Activated CD8-positive, alpha-beta memory T cell treated with anti-CD3 and anti-CD28 coated beads for 24 hours (primary cell): ENCODE measurements around the gene RPS6KB1.
A peak's percentile ranks its signal among the peaks of the same experiment; 100 is the strongest.
"Not testable (repeated sequence)": the region's sequence is repeated elsewhere in the genome, so short reads cannot be mapped to it uniquely, and the experiment has no call there.

ENCODE experiments used
- DNase-seq: peaks from one replicate; pipeline ENCODE4 v3.0.0-alpha.2; 2020

The RPS6KB1 gene

DNA sequence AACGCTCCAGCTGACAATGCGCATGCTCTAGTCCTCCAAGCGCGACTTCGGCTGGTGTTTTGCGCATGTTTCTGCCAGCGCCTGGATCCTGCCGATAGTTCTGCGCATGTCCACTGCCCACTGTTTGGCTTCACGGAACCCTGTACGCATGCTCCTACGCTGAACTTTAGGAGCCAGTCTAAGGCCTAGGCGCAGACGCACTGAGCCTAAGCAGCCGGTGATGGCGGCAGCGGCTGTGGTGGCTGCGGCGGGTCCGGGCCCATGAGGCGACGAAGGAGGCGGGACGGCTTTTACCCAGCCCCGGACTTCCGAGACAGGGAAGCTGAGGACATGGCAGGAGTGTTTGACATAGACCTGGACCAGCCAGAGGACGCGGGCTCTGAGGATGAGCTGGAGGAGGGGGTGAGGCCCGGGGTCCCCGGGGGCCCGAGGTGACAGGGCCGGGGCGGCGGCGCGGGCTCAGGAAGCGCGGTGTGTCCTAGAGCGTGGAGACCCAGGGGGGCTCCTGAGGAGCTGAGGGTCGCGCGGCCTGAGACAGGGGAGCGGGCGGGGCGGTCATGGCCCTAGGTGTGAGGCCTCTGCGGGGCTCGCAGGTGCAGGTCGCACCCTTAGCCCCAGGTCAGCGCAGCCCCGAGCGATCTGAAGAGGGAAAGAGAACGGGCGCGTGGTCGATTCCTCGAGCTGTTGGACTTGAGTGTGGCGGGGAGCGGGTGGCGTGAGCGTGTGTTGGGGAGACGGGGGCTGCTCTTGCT is at the start of gene RPS6KB1, which contains the start of gene TUBD1:
Gene RPS6KB1 (plus strand): TSS at position 198 of the 752 bp plus-strand sequence. CDS start 64 bp downstream, at position 262.
Gene TUBD1 (minus strand): TSS at position 20 of the 752 bp plus-strand sequence. CDS start 1,941 bp downstream, outside the sequence.
- DNase-seq, result peak; percentile 95

DNA sequence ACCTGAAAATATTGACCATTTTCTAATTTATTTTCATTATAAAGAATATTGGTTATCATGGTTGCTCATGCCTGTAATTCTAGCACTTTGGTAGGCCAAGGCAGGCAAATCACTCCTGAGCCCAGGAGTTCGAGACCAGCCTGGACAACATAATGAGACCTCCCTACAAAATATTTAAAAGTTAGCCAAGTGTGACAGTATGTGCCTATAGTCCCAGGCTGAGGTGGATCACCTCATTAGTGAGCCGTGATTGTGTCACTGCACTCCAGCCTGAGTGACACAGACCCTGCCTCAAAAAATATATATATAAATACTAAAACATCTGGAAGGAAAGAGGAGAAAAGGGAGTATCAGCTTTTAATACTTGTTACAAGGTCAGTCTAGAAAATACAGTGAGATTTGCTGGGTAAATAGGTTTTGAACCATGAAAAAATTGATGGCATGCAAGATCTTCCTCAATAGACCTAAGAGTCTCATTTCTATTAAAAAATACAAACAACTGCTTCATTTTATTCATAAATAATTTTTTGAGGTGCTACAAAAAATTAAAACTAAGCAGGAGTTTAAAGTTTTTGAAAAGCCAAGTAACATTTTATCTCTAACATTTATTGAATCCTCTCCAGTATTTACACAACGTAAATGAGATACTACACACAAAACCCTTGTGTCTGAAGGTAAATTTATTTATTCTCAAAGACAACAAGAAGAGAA is 47.9 kb upstream of the RPS6KB1 start:
- DNase-seq, result peak; percentile 64

DNA sequence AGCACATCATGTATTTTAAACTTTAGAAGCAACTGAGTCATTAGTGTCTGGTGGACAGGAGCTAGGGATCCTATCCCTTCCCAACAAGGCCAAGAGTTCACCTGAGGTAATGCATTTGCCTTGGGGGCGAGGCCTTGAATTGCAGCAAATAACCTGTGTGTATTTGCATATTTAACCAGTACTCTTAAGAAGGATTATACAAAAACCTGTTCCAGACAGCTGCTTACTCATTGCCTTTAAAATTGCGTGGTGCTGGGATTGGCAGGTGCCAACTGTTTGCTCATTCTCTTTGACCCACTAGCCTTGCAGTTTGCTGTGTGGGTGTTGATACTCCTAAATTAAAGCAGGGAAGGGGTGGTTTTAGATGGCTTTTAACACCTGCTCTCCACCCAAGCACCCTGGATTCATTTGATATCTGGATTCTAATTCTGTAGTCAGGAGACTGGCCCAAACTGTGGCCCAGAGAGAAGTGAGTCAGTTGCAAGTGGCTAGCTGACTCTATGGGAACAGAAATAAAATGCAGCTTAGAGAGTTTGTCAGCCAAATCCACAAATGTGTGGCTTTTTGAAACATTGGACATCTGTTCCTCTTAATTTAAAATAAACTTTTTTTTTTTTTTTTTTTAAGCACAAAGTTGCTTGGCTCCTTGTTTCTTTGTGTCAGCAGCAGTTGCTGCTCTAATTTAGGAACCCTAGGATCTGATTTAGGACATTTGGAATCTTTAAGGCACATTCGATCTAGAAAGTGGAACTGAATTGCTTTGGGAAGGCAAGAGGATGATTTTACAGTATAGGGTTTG is 47.1 kb upstream of the RPS6KB1 start:
- peak; percentile 68 for DNase-seq

DNA sequence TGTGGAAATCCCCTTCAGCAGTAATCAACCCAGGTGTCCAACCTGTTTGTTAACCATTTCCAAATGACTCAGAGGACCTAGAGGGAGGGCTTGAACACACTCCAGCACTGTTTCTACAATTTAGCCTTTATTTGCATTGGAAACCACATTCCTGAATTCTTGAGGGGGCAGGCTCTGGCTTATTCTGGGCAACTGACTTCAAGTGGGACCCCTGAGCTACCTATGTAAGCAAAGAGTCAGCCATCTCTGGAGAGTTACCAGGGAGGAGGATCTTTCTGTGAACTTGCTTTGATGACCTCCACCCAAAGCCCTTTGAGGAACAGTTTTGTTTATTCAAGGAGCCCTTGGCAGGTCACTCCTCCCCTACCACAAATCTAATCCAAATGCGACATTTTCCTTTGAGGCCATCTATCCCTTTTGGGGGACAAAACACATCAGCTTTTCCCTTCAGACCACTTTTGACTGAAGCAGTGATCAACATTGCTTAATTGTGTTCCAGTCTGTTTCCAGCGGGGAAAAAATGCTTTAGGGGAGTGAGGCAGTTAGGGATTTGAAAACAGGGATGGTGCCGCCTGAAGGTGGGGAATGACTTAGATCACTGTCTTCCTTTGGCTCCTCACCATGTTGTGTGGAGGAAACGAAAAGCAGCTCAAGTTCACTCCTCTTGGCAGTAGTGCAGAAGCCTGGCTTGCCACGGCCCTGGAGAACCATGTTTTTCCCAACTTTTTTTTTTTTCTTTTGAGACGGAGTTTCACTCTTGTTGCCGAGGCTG is 46.3 kb upstream of the RPS6KB1 start:
- peak; percentile 70 for DNase-seq

DNA sequence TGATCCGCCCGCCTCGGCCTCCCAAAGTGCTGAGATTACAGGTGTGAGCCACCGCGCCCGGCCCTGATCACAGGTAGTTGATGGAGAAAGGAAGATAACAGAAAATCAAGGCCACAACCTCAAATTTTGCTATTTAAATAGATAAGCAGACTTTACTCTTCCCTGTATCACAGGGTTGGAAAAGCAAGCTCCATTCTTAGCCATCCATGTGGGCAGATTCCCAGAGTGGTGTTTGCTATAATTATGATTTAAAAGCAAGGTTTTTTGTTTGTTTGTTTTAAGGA is 44.6 kb upstream of the RPS6KB1 start:
- peak; percentile 41 for DNase-seq

DNA sequence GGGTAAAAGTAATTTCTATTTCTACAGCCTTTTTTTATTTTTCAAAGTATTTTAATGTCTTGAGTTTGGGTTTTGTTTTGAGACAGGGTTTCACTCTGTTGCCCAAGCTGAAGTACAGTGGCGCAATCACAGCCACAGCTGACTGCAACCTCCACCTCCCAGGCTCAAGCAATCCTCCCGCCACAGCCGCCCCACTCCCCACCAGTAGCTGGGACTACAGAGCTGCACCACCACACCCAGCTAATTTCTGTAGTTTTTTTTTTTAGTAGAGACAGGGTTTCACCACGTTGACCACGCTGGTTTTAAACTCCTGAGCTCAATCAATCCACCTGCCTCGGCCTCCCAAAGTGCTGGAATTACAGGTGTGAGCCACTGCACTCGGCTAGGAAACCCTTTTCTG is 44.1 kb upstream of the RPS6KB1 start:
- DNase-seq, result peak; percentile 65

DNA sequence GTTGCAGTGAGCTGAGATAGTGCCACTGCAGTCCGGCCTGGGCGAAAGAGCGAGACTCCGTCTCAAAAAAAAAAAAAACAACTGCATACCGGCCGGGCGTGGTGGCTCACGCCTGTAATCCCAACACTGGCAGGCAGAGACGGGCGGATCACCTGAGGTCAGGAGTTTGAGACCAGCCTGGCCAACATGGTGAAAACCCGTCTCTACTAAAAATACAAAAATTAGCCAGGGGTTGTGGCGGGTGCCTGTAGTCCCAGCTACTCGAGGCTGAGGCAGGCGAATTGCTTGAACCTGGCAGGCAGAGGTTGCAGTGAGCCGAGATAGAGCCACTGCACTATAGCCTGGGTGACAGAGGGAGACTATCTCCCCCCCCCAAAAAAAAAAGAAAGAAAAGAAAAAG is 42.6 kb upstream of the RPS6KB1 start:
- not testable (repeated sequence) for DNase-seq

DNA sequence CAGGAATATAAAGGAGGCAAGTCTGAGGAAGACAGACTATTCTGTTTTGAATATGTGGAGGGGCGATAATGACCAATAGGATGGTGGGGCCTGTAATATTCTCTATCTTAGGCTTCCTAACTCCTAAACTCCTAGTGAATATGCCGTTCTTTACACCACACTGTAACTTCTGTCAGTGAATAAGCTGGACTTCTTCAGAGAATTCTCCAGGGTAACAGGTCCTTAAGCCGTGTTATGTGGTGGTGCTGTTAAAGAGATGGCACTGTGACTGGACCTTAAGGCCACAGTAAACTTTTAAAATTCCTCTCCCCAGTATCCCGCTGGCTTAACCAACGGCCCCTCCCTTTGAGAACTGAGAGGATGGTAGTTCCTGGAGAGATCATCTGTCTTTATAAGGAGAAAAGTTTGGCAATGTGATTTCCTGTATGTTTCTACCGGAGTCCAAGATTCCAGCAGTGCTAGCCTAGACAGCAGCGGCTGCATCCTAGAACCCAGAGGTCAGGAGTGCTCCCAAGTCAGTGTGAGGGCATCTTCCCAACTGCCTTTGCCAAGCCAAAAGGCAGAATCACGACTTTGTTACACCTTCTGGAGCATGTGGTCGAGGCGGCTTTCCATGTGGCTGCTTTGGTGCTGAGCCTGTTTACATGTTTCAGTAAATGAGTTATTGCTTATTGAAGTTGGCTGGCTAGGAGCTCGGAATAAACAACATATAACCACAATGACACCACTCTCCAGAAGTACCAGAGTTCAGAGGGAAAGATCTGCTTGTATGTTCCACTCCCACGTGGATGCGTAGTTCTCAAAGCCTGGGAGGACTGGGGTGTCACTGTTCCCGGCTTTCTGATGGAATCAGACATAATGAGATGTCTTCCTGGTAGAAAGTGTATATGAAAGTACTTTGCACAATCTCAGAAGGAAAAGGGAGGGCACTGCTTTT is 41.2 kb upstream of the RPS6KB1 start:
- peak; percentile 44 for DNase-seq

DNA sequence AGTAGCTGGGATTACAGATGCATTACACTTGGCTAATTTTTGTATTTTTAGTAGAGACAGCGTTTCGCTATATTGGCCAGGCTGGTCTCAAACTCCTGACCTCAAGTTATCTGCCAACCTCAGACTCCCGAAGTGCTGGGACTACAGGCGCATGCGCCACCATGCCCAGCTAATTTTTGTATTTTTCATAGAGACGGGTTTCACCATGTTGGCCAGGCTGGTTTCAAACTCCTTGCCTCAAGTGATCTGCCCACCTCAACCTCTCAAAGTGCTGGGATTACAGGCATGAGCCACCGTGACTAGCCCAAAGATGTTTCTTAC is 40.1 kb upstream of the RPS6KB1 start:
- not testable (repeated sequence) for DNase-seq

DNA sequence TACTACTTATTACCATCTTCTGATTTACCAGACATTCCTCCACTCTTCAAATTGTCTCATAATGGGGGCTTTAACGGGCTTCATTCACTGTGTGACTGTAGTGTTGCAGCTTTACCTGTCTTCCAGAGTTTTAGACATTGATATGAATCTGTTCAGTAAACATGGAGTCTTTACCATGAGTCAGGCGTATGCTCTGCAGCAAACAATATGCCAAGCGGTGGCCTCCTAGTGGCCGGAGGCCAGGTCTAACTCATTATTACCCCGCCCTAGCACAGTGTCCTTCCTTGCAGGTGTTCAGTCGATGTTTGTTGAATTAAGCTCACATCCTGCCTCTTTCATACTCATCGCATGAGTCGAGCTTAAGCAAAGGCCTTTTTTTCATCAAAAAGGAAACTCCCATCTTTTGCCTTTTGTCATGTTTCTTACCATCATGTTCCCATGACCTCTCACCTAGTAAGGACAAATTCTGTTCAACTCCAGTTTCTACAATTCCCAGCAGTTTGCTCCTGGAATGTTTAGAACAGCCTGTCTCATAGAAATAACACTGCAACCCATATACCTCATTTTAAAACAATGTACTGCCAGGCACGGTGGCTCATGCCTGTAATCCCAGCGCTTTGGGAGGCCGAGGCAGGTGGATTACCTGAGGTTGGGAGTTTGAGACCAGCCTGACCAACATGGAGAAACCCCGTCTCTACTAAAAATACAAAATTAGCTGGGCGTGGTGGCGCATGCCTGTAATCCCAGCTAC is 39.6 kb upstream of the RPS6KB1 start:
- peak; percentile 67 for DNase-seq

DNA sequence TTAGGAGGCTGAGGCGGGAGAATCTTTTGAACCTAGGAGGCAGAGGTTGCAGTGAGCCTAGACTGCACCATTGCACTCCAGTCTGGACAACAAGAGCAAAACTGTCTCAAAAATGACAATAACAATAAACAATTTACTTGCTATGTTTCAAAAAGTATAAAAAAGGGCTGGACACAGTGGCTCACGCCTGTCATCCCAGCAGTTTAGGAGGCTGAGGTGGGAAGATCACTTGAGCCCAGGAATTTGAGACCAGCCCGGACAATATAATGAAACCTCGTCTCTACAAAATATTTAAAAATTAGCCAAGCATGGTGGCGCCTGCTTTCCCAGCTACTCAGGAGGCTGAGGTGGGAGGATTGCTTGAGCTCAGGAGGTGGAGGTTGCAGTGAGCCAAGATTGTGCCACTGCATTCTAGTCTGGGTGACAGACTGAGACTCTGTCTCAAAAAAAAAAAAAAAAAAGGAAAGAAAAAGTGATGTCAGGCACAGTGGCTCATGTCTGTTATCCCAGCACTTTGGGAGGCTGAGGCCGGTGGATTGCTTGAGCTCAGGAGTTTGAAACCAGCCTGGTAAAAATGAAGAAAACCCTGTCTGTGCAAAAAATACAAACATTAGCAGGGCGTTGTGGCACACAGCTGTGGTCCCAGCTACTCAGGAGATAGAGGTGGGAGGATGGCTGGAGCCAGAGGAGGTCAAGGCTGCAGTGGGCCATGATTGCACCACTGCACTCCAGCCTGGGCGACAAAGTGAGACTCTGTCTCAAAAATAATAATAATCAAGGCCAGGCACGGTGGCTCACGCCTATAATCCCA is 38.8 kb upstream of the RPS6KB1 start:
- DNase-seq, result not testable (repeated sequence)

DNA sequence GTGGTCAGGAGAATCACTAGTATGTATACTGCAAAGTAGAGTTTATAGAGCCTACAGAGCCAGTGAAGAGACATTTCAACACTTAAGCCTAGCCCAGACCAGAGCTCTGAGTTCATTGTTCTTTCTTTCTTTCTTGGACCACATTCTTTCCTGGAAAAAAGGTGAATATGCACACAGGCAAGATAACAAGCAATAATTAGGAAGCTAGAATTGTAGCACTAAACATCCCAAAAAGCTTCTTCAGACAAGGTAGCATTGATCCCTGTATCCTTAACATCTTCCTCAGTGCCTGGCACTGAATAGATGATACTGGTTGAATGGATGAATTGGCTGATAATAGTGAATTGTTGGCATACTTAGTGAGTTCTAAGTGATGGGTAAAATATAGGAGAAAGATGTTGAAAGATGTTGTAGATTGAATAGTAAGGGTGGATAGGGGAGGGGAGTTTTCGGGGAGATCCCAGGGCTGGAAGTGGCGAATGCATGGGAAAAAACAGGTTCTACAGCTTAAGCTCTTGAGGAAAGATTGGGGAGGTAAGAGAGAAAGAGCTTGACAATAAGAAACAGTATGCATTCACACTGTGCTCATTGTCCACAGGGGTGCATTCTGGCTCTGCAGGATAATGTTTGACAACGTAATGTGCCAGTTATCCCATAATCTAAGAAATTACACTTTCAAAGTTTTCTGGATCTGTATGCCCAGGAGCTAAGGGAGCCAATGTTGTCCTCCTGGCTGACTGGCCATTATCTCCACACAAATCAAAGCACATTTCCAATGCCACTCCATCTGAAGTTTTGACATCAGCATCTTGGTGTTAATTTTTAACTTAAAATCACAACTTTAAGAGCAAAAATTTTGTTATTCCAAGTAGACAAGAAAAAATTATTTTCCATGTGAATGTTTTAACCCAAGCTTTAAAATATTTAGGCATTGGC is 35.8 kb upstream of the RPS6KB1 start:
- no peak for DNase-seq

DNA sequence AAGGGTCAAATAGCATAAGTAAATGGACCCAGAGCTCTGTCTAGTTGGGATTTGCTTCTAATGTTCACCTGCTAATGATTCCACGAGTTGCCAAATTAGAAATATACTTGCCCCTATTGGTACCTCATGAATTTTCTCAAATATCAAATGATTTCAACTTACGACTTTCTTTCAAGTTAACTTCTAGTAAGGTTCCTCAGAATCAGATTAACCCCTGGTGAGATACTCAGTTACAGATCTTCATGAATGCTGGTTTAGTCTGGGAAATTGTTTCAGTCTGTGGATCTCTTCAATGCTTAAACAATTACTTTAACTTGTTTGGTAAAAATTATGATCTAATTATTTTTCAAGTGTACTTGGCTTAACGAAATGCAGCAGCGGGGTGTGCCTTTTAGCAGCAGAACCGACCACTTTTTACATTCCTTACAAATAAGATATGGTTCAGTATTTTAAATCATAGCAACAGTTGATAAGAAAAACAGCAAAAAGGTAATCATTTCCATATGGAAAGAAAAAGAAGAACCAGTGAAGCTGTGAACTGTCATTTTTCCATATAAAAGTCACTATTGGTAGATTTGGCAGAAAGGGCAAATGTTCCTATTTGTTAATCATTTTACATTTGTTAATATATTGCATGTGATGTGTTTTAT is 34.6 kb upstream of the RPS6KB1 start:
- DNase-seq, result peak; percentile 4

DNA sequence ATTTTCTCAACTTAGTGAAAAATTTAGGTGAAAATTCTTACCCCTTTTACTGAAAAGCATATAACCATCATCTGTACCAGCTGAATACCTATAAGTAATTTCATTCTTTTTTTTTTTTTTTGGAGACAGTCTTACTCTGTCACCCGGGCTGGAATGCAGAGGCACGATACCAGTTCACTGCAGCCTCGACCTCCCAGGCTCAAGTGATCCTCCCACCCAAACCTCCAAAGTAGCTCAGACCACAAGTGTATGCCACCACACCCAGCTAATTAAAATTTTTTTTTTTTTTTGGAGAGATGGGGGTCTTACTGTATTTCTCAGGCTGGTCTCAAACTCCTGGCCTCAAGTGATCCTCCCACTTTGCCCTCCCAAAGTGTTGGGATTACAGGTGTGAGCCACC is 34.0 kb upstream of the RPS6KB1 start:
- DNase-seq, result no peak

DNA sequence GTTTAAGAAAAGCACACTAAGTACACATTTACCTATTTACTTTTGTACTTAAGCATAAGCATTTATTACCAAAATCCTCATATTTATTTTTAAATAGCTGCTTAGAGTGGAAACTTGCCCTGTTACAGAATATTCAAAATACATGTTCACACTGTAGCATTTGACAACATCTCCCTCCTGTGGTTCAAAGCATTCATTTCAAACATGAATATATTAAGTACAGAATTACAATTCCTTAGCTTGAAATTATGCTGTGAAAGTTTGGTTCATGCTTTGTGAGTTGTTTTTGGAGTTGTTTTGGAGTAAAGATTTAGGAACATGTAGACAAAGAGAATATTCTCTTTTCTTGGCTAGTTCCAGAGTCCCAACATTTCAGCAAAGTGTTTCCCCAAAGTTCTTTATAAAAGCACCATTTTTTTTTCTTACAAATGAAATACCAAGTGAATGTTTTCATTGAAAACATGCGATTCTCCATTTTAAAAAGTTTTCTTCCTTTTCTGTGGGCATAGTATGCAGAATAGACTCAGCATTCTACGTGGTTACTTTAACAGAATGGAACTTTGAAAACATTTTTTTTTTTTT is 33.4 kb upstream of the RPS6KB1 start:
- DNase-seq, result no peak

DNA sequence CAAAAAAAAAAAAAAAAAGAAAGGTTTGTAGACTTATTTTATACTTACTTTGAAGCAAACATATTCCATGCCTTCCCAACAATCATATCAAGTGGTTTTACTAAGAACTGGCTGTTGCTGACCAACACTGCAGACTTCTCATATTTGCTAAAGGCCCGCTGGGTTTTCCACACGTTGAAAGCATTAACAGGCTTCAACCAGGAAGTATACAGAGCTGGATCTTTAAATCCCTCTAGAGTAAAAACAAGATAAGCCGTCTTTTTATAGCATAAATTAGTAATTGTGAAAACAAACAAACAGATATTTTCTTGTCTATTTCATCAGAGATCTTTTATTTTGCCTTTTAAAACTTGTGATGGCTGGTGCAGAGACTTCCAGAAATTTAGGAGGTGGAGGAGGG is 29.3 kb upstream of the RPS6KB1 start:
- DNase-seq, result no peak

DNA sequence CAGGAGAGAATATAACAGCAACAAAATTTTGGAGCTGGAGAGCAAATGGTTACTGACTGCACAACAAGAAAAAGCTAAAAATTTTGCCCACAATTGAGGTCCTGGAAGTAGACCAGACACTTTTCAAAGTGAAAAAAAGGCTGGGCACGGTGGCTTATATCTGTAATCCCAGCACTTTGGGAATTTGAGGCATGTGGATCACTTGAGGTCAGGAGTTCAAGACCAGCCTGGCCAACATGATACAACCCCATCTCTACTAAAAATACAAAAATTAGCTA is 23.0 kb upstream of the RPS6KB1 start:
- DNase-seq, result no peak

DNA sequence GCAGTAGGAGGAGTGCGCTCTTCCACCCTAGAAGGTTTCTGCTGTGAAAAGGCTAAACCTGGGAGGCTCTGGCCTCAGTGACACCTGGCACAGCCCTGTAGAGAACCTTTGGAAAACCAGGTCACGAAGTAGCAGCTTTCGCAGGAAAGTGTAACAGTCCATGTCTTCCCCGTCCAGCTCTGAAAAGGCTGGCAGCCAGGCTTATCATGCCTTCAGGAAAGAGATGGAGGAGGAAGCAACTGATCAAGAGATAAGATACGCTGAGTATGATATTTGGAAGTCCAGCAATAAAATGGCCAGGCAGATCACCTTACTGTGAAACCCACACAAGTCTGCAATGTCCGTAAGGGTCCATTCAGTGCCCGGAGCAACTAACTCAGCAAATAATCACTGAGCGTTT is 22.4 kb upstream of the RPS6KB1 start:
- no peak for DNase-seq
